T-helper 2 cell treated with Interferon-gamma antibody and Interleukin-4, amounts not matched to agents 5 μg/mL and 100 μg/mL, for 36 hours (primary cell): ENCODE results near the gene LRFN3.
"Not testable (repeated sequence)": the region's sequence is repeated elsewhere in the genome, so short reads cannot be mapped to it uniquely, and the experiment has no call there.

Source experiments
- DNase-seq: peaks from one replicate; pipeline ENCODE4 v3.0.0; 2021; ENCODE audit warnings: low spot score
- H3K27ac Mint-ChIP-seq: one replicate; pipeline ENCODE4 v1.8.0; 2021; ENCODE audit warnings: mild to moderate bottlenecking, mixed read lengths
- H3K27me3 Mint-ChIP-seq: one replicate; pipeline ENCODE4 v1.8.0; 2021; ENCODE audit warnings: low read depth, mixed read lengths
- H3K36me3 Mint-ChIP-seq: one replicate; pipeline ENCODE4 v1.8.0; 2021; ENCODE audit warnings: low read depth, mixed read lengths
- H3K4me1 Mint-ChIP-seq: one replicate; pipeline ENCODE4 v1.8.0; 2021; ENCODE audit warnings: low read depth, mixed read lengths
- H3K4me3 Mint-ChIP-seq: one replicate; pipeline ENCODE4 v1.8.0; 2022; ENCODE audit warnings: mild to moderate bottlenecking, moderate library complexity, mixed read lengths
- H3K9me3 Mint-ChIP-seq: one replicate; pipeline ENCODE4 v1.8.0; 2021; ENCODE audit warnings: mixed read lengths

The LRFN3 gene

DNA sequence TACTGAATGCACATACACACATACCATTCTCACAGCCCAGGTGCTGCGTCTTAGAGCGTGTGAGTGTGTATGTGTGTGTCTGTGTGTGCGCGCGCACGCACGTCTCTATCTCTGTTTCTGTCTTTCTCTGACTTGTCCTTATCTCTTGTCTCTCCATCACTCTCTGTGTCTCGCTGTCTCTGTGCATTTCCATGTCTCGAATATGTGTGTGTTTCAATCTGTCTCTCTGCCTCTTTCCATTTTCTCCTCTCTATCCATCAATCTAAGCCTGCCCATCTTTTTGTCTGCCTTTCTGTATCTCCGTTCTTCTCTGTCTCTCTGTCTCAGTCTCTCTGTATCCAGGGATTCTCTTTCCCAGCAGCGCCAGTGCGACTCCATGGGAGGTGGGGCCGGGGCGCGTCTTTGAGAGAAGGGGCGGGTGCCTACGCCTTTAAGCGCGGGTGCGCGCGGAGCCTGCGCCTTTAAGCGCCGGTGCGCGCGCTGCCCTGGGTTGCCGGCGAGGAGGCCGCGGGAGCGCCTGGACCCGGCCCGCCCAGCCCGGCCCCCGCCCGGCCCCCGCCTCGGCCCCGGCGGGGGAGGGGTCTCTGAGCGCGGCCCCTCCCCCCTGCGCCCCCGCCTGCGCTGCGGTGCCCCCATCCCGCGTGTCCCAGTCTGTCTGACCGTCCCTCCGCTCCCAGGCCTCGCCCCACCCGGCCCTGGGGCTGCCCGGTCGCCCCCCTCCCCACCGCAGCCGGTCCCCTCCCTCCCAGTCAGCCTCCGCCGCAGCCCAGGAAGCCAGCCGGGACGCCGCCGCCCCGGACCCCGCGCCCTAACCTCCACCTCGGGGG lies at the start of gene LRFN3:
LRFN3 (plus strand) TSS at position 464 of the 827 bp plus-strand sequence. CDS start 3,052 bp downstream, outside the sequence.
- Mint-ChIP-seq H3K4me1 (peaks cover 29% of the 10 kb centered on the region), H3K4me3 (peak within 1 kb of the TSS; percentile 94), H3K9me3 (no peaks in the 10 kb centered on the region), H3K27ac (peak within 1 kb of the TSS; percentile 58), H3K27me3 (no peaks in the 10 kb centered on the region), H3K36me3 (peaks cover 5% of the 10 kb centered on the region)
- peak; percentile 67 for DNase-seq

- H3K36me3 Mint-ChIP-seq: peaks cover 48% of the 10 kb centered on the region
- H3K27me3 Mint-ChIP-seq: no peaks in the 10 kb centered on the region
- H3K27ac Mint-ChIP-seq: no peak overlapping the region
- no peak overlapping the region for H3K4me3 Mint-ChIP-seq
- H3K9me3 Mint-ChIP-seq: no peaks in the 10 kb centered on the region
- H3K4me1 Mint-ChIP-seq: peaks cover 3% of the 10 kb centered on the region
- no peak for DNase-seq
Observed at GRCh38 chr19:35887197-35887596, 49.0 kb upstream of the LRFN3 start.

DNA sequence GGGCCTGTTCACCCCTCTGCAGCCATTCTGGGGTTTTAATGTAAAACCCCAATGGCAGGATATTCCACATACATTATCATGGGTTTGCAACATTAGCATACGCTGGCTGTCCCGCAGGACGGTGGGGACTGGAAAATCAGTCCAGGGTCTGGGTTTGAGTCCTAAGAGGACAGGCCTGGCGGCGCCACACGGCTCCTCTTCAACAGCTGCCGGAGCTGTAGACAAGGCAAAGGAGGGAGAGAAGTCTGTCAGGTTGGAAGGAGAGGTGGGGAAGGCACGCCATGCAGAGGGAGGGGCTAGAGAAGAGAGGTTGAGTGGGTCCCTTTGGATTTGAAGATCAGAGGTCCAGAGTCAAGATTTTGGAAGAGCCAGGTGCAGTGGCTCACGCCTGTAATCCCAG lies 47.8 kb upstream of the LRFN3 start:
- no peak overlapping the region for H3K4me3 Mint-ChIP-seq
- no peak for DNase-seq
- peak overlapping the region; percentile 39 for H3K27ac Mint-ChIP-seq
- no peaks in the 10 kb centered on the region for H3K9me3 Mint-ChIP-seq
- no peaks in the 10 kb centered on the region for H3K4me1 Mint-ChIP-seq
- H3K27me3 Mint-ChIP-seq: no peaks in the 10 kb centered on the region
- peaks cover 57% of the 10 kb centered on the region for H3K36me3 Mint-ChIP-seq

DNA sequence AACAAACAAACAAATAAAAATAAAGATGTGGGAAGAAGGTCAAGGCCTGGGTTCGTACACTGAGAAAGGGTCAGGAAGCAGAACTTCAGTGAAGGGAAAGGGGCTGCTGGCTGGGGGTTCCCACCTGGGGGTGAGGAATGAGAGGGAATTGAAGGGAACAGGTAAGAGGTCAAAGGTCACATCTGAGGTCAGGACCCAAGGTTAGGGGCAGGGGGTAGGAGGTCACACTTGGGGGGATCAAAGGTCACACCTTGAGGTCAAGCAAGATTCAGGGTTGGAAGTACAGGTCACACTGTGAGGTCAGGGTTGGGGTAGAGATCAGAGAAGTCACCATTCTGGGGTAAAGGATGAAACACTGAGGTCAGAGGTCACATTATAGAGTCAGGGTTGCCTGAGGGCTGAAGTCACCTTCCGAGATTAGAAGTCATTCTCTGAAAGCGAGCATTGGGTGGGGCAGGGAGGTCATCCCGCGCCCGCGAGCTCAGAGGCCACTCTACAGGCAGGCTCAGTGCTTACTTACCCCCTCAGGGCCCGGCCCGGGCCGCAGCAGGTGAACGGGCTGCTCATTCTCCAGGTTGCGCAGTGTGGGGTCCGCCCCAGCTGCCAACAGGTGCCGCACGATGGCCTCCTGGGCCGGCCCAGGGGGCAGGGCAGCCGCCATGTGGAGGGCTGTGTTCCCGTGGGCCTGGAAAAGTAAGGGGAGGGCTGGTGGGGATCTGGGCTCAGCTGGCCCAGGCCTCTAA lies 46.6 kb upstream of the LRFN3 start:
- Mint-ChIP-seq H3K4me3 (no peak overlapping the region), H3K27ac (peak overlapping the region; percentile 8), H3K36me3 (peaks cover 57% of the 10 kb centered on the region), H3K27me3 (no peaks in the 10 kb centered on the region), H3K9me3 (no peaks in the 10 kb centered on the region), H3K4me1 (no peaks in the 10 kb centered on the region)
- no peak for DNase-seq

DNA sequence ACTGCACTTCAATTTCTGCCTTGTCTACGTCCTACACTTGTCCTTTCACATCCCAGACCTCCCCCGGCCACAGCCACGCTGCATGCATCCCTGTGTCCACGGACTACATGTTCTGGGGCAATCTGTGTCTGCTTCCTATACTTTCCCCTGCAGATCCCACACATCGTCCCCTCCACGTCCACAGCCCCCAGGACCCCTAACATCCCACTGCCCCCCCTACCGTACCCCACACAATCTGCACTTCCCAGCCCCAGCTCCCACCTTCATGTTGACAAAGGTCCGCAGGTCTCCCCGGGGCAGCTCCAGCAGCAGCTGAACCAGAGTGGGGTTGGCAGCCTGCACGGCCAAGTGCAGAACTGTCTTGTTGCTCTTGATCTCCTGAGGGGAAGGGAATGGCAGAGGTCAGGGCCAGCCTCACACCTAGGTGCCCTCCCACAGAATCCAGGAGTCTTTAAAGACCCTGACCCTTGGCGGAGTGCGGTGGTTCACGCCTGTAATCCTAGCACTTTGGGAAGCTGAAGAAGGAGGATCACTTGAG lies 46.0 kb upstream of the LRFN3 start:
- H3K27ac Mint-ChIP-seq: no peak overlapping the region
- no peaks in the 10 kb centered on the region for H3K9me3 Mint-ChIP-seq
- H3K4me1 Mint-ChIP-seq: no peaks in the 10 kb centered on the region
- H3K4me3 Mint-ChIP-seq: no peak overlapping the region
- no peak for DNase-seq
- peaks cover 59% of the 10 kb centered on the region for H3K36me3 Mint-ChIP-seq
- H3K27me3 Mint-ChIP-seq: no peaks in the 10 kb centered on the region

GRCh38 chr19:35891819-35892218 lies 44.4 kb upstream of the LRFN3 start:
- peaks cover 59% of the 10 kb centered on the region for H3K36me3 Mint-ChIP-seq
- DNase-seq, H3K4me1 Mint-ChIP-seq, H3K27ac Mint-ChIP-seq, H3K4me3 Mint-ChIP-seq, H3K9me3 Mint-ChIP-seq, H3K27me3 Mint-ChIP-seq: not testable (repeated sequence)

- no peaks in the 10 kb centered on the region for H3K9me3 Mint-ChIP-seq
- H3K27me3 Mint-ChIP-seq: no peaks in the 10 kb centered on the region
- H3K36me3 Mint-ChIP-seq: peaks cover 58% of the 10 kb centered on the region
- no peak overlapping the region for H3K27ac Mint-ChIP-seq
- DNase-seq: no peak
- H3K4me3 Mint-ChIP-seq: no peak overlapping the region
- peaks cover 9% of the 10 kb centered on the region for H3K4me1 Mint-ChIP-seq
Observed at GRCh38 chr19:35894342-35894741, 41.8 kb upstream of the LRFN3 start.

DNA sequence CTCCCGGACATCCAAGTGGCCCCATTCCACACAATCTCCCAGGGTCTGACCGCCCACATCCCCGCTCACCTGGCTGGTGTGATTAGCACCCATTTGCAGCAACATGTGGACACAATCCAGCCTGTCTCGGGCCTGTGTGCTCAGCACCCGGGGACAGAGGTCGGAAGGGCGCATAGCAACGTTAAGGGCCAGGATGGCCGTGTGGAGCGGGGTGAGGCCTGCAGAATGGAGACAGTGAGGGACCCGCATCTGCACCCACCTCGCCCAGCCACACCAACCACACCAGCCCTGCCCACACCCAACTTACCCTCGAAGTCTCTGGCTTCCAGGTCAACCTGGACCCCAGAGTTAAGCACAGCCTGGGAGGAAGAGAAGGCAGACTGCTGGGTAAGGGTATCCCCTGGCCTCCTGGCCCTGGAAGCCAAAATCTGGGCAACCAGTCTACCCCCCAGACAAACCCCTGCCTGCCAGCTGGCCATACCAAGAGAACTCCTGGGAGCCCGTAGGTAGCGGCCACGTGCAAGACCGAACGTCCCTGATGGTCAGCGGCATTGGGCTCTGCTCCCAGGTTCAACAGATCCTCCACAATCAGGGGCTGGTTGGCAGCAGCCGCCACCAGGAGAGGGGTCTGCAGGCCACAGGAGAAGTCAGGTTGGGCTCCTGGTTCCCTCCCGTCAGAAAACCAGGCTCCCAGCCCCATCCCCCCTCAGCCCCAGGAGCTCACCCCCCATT lies 40.1 kb upstream of the LRFN3 start:
- no peak for DNase-seq
- peak overlapping the region; percentile 3 for H3K27ac Mint-ChIP-seq
- H3K4me3 Mint-ChIP-seq: peak overlapping the region; percentile 2
- peaks cover 9% of the 10 kb centered on the region for H3K4me1 Mint-ChIP-seq
- H3K36me3 Mint-ChIP-seq: peaks cover 45% of the 10 kb centered on the region
- H3K27me3 Mint-ChIP-seq: no peaks in the 10 kb centered on the region
- no peaks in the 10 kb centered on the region for H3K9me3 Mint-ChIP-seq

GRCh38 chr19:35896643-35897040 lies 39.5 kb upstream of the LRFN3 start:
- Mint-ChIP-seq H3K27me3 (no peaks in the 10 kb centered on the region), H3K9me3 (no peaks in the 10 kb centered on the region), H3K4me3 (no peak overlapping the region), H3K4me1 (peaks cover 10% of the 10 kb centered on the region), H3K27ac (no peak overlapping the region), H3K36me3 (peaks cover 41% of the 10 kb centered on the region)
- DNase-seq: no peak

DNA sequence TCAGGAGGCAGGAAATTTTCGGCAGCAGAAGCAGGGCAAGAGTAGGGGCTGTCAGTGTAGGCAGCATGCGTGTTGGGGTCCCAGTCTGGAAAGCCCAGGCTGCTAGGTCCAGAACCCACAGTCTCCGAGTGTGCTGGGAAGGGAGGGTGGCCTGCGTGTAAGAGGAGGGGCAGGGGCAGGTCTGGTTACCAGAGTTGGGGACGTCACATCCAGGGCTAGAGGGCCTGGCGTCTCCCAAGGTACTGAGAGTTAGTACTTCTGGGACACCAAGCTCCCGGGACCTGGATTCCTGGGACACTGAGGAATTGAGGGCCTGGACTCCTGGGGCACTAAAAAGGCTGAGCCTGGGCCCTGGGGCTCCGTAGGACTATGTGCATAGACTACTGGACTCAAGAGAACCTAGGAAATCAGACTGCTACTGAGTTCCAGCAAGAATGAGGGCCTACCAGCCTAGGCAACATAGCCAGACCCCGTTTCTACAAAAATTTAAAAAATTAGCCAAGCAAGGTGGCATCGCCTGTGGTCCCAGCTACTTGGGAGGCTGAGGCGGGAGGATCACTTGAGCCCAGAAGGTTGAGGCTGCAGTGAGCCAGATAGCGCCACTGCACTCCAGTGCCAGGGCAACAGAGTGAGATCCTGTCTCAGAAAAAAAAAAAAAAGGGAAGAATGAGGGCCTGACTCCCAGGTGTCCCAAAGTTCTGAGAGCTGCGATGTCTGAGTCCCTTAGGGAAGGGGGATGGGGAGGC lies 38.3 kb upstream of the LRFN3 start:
- Mint-ChIP-seq H3K27me3 (no peaks in the 10 kb centered on the region), H3K9me3 (no peaks in the 10 kb centered on the region), H3K4me1 (peaks cover 18% of the 10 kb centered on the region), H3K4me3 (peak overlapping the region; percentile 89), H3K36me3 (peaks cover 36% of the 10 kb centered on the region), H3K27ac (peak overlapping the region; percentile 74)
- DNase-seq: no peak

DNA sequence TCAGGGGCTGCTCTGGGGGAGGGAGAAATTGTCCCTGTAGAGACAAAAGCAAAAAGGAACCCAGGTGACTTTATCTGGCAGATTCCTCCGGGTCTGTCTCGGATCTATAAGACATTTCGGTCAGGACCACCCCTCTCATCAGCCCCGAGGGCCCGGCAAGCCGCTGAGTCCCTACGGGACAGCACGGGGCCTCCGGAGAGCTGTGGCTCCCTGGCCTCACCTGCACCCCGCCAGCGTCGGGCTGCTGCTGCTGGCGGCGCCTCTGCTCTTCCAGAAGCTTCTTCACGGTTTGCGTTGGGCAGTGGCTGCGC lies 37.7 kb upstream of the LRFN3 start:
- Mint-ChIP-seq H3K4me1 (peaks cover 24% of the 10 kb centered on the region), H3K4me3 (peak overlapping the region; percentile 89), H3K27me3 (no peaks in the 10 kb centered on the region), H3K9me3 (no peaks in the 10 kb centered on the region), H3K27ac (peak overlapping the region; percentile 99), H3K36me3 (peaks cover 35% of the 10 kb centered on the region)
- no peak for DNase-seq

GRCh38 chr19:35899547-35900214 lies 36.5 kb upstream of the LRFN3 start:
- H3K9me3 Mint-ChIP-seq: no peaks in the 10 kb centered on the region
- peaks cover 34% of the 10 kb centered on the region for H3K4me1 Mint-ChIP-seq
- peak overlapping the region; percentile 89 for H3K4me3 Mint-ChIP-seq
- DNase-seq: peak; percentile 86
- no peaks in the 10 kb centered on the region for H3K27me3 Mint-ChIP-seq
- peaks cover 37% of the 10 kb centered on the region for H3K36me3 Mint-ChIP-seq
- peak overlapping the region; percentile 99 for H3K27ac Mint-ChIP-seq
